Head of caudate nucleus (tissue), 42 donors: Measurements from ENCODE around the gene MLLT1.
A peak's percentile ranks its signal among the peaks of the same experiment; 100 is the strongest.

Experiments used
- DNase-seq, 42 donors: peaks; one replicate each; pipeline versions ENCODE4 v3.0.0 to v3.0.0-alpha.2; 2020 to 2021; ENCODE audit warnings: mixed read lengths in 7 of 42
- intact Hi-C: fragments of 100-400 bp; cut with DNase I; formaldehyde crosslinking; loops from one replicate; pipeline ENCODE4 v1.15.0; 2022

The MLLT1 gene

GRCh38 chr19:6199240-6199994 lies 80.4 kb downstream of the MLLT1 start:
- intact Hi-C loops = no loop called here

GRCh38 chr19:6198896-6199239 lies 80.9 kb downstream of the MLLT1 start:
- intact Hi-C loops = no loop called here

More at GRCh38 chr19:6199240-6199994, 80.4 kb downstream of the MLLT1 start:
- DNase-seq = peak; percentile 87 to 98 (median 95)

DNA sequence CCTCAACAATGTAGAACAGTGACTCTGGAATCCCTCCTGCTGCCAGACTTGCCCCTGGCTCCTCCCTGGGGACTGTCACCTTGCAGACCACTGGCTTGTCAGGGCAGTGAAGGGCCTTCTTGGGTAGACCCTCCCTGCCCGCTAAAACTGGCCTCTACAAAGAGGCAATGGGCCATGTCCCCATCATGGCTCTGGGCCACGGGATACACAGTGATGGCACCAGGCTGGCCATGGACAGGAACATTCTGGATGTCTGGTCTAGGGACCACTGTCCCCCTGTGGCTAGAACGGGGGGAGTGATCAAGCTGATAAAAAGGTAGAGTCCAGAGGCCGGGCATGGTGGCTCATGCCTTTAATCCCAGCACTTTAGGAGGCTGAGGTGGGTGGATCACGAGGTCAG lies 83.4 kb downstream of the MLLT1 start:
- no peak for DNase-seq
- intact Hi-C loops = no loop called here

More at GRCh38 chr19:6198896-6199239, 80.9 kb downstream of the MLLT1 start:
- DNase-seq = no peak

DNA sequence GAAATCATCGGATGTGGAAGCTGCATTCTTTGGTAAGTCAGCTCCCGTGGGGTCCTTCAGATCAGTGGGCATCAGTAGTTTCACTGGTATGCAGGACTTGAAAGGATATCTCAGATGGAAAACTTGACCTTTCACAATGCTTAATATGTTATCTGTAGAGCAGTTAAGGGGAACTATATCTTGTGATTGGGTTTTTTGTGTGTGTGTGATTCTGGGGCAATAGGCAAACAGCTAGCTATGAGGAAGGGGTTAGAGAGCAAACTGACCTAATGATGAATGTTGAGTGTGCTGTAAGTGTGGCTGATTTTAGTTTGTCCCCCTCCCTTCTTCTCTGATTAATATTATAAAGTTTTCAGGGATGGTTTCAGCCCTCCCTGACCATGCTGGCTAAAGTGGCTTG lies 91.0 kb downstream of the MLLT1 start:
- DNase-seq = peak in 1 of 42 donors; percentile 2

GRCh38 chr19:6187374-6187773 lies 92.4 kb downstream of the MLLT1 start:
- DNase-seq = peak in 2 of 42 donors; percentile 14 to 18

More for the DNA sequence above, 91.0 kb downstream of the MLLT1 start:
- intact Hi-C loops = no loop called here

DNA sequence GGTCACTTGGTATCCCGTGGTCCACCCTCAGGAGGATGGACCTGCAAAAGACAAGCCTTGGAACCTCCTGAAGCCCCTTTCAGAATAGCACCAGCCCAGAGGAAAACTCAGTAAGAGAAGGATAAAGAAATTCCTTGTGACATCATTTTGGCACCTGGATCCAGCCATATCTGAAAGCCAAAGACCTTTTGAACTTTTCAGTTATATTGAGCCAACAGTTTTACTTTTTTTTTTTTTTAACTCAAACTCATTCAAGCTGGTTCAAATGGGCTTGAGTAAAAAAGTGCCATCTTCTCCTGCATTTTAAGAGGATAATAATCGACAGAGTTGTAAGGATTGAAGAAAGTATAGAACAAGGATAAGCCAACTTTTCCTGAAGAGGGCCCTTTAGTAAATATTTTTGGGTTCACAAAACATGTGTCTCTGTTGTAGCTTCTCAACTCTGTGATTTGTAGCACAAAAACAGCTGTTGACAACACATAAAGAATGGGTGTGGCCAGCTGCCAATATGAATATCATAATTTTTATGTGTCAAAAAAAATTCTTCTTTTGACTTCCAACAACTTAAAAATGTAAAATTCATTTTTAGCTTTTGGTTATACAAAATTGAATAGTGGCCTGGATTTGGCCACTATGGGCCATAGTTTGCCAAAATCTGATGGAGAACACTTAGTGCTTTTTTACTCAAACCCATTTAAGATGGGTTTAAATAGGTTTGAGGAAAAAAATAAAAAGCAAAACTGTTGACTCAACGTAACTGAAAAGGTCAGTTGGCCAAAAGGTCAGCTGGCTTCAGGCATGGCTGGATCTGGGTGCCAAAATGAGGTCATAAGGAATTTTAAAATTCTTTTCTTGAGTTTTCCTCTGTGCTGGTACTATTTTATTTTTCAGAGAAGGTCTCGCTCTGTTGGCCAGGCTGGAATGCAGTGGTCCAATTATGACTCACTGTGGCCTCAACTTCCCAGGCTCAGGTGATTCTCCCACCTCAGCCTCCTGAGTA lies 93.6 kb downstream of the MLLT1 start:
- DNase-seq = peak in 1 of 42 donors; percentile 27

More at GRCh38 chr19:6187374-6187773, 92.4 kb downstream of the MLLT1 start:
- intact Hi-C loops = no loop called here

GRCh38 chr19:6185093-6185834 lies 94.5 kb downstream of the MLLT1 start:
- DNase-seq = peak in 1 of 42 donors; percentile 28
- intact Hi-C loops = no loop called here

More for the DNA sequence above, 93.6 kb downstream of the MLLT1 start:
- intact Hi-C loops = no loop called here

DNA sequence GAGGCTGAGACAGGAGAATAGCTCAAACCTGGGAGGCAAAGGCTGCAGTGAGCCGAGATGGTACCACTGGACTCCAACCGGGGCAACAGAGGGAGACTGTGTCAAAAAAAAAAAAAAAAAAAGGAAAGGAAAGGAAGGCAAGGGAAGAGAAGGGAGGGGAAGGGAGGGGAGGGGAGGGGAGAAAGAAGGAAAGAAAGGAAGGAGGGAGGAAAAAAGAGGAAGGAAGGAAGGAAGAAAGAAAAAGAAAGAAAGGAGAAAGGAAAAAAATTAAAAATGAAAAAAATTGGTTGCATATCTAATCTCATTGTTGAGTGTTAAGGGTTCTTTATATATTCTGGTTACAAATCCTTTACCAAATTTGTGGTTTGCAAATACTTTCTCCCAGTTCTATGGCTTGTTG lies 98.7 kb downstream of the MLLT1 start:
- no peak for DNase-seq
- intact Hi-C loops = no loop called here

GRCh38 chr19:6173190-6173589 lies 106.6 kb downstream of the MLLT1 start:
- DNase-seq = no peak
- intact Hi-C loops = no loop called here

DNA sequence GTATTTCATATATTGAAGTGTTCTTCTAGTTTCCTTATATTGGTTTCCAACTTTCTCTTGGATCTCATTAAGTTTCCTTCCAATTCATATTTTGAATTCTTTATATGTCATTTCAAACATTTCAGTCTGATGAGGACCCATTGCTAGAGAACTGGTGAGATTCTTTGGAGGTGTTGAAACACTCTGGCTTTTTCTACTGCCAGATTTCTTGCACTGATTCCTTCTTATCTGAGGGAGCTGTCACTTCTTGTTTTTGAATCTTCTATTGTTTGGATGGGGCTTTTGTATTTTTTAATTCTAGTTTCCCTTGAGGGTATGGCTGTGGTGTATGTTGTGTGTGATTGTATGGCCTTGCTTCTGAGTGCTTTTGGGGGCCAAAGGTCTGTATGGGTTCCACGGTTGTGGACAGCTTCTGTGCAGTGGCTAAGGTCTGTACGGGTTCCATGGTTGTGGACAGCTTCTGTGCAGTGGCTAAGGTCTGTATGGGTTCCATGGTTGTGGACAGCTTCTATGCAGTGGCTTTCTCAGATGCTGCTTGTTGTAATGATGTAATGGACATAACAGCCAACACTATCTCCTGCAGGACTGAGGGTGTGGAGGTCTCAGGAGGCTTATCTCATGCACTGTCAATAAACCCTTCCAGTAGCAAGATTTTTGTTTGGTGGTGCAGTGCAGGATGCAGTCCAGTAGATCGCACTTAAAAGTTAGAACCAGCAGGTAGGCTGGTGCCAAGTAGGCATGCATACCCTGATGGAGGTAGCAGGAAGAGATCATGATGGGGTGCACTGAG lies 107.5 kb downstream of the MLLT1 start:
- intact Hi-C loops = no loop called here
- no peak for DNase-seq

GRCh38 chr19:6167115-6167514 lies 112.7 kb downstream of the MLLT1 start:
- DNase-seq = no peak
- intact Hi-C loops = no loop called here

GRCh38 chr19:6164906-6165531 lies 114.8 kb downstream of the MLLT1 start:
- DNase-seq = no peak

DNA sequence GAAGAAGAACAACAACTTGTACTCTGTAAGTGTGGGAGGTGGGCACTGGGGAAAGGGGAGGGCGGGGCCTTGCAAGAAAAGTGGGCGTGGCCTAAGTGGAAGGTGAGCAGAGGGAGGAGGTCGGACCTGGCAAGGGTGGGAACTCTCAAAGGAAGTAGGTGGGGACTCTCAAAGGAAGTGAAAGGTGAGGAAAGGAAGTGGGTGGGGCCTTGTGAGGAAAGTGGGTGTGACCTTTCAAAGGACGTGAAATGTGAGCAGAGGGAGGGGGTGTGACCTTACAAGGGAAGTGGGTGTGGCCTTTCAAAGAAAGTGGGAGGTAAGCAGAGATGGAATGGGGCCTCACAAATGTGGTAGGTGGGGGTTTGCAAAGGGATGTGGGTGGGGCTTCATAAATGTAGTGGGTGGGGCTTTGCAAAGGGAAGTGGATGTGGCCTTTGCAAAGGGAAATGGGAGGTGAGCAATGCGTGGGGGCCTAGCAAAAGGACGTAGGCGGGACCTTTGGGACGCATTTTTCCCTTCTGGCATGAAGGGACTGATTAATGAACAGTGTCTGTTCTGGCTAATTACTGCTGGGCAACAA lies 118.4 kb downstream of the MLLT1 start:
- DNase-seq = peak in 1 of 42 donors; percentile 36
- intact Hi-C loops = no loop called here

More at GRCh38 chr19:6164906-6165531, 114.8 kb downstream of the MLLT1 start:
- intact Hi-C loops = no loop called here
